Stimulated activated CD4-positive, alpha-beta T cell treated with anti-CD3 and anti-CD28 coated beads, TNF-alpha, amount 100 ng/mL, for 4 hours (primary cell): ENCODE data around the gene PRKCQ.
"Not testable (repeated sequence)": the region's sequence is repeated elsewhere in the genome, so short reads cannot be mapped to it uniquely, and the experiment has no call there.

Experiments
- DNase-seq, 3 experiments: peaks; one replicate each; pipeline ENCODE4 v3.0.0-alpha.2; 2020; ENCODE audit warnings: low read depth in 3 of 3

The PRKCQ gene

GRCh38 chr10:6456067-6456466, 124.0 kb downstream of the PRKCQ start:
- no peak for DNase-seq

DNA sequence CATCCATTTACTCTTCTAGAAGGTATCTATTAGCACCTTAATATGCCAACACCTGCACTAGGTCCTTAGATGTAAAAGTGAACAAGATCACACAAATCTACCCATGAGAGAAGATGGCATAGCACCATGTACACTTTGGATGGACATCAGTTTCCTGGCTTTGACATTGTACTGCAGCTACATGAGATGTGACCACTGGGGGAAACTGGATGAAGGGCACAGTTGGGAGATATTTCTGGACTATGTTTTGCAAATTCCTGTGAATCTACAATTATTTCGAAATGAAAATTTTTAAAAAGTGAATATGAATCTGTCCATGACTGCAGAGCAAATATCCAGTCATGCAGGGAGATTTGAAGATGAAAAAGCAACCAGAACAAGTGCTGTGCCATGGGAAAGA, 124.5 kb downstream of the PRKCQ start:
- no peak for DNase-seq

DNA sequence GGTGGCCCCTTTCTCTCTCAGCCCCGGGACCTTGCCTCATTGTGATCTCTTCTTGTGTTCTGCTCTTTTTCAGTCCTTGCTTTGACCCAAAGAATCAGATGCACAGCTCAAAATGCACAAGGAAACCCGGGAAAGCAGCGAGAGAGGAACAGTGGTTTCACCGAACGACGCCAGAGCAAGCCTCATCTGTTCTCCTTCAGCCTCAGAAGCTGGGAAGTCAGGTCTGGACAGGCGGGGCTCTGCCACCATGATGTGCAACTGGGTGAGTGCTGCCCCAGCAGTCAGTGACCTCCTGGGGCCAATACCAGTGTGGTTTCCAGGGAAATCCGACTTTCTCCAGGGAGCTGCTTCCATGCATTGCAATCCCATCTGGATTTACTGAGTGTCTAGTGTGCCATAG, 133.4 kb downstream of the PRKCQ start:
- DNase-seq = no peak

- peak; percentile 32 to 50 (median 35) for DNase-seq
Measured at GRCh38 chr10:6445671-6446316, 134.3 kb downstream of the PRKCQ start.

- not testable (repeated sequence) for DNase-seq
Measured at GRCh38 chr10:6439875-6440274, 140.2 kb downstream of the PRKCQ start.

DNA sequence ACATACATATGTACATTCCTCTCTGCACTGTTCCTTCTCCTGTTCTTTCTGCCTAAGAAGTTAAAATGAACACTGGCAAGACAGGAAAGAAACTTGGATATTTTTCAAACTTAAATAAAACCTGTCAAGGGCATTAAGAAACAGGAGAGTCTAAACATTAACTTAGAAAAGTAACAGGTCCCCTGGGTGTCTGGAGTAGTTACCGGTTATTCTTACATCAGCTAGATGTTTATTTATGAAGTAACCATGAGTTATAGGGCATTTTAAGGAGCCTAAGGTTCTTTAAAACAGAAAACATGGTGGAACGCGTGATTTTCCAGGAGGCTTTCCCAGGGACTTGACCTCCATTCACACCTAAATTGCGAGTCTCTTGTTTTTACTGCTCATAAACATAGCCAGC, 148.2 kb downstream of the PRKCQ start:
- no peak for DNase-seq

DNA sequence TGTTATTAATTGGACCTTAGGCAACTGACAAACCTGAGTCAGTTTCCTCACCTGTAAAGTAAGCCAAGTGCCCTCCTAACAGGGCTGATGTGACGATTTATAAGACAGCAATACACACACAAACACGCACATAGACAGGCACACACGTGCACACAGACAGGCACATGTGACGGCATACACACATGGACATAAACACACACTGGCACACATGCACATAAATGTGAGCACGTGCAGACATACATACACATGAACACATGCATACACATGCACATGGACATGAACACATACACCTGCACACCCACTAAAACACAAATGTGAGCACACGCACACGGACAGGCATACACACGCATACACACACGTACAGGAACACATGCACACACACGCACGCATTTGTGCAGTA, 148.9 kb downstream of the PRKCQ start:
- DNase-seq = no peak

DNA sequence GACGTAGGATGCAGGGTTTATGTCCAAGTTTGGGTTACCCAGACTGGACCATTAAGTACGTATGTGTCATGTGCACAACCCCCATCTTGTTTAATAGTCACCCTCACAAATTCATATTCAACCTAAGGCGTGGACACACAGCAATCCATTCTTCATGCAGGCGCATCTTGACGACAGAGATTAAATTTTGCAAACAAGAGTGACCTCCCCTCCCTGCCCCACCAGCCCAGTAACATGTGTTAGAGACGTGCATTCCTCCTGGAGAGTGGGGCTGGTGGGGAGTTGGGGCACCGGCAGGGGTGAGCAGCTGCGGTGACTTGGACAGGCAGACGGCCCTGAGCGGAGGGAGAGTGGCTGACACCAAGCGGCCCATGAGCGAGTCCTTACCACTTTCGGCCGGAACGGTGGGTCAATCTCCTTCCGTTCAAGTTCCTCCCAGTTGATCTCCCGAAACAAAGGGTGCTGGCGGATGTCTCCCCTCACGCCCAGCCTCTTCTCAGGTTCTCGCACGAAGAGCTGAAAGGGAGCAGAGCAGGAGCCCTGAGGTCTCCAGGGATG, 149.6 kb downstream of the PRKCQ start:
- DNase-seq = no peak

DNA sequence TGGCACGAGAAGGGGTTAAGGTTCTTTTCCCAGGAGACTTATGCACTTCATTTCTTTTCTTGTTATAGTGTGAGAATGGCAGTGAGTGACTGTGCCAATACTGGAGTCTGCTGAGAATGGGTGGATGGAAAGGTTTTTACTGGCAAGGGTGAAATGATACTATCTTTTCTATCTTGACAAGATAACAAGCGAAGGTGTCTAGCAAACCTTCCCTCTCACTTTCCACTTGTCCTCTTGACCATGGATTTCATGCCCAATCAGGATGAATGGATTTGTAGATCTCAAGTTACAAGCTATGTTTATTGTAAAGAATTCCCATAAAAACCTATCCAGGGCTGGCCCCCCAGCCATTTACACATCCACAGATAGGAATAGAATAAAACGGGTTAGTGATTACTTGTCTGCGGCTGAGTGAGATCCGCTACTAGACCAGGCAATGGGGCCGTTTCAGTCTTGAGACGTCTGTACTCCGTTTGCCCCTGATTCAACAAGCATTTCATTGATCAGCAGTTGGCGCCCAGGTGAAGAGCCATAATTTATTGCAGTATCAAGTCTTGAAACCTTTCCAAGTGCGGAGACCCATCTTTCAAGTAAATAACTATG, 152.6 kb downstream of the PRKCQ start:
- DNase-seq = no peak

DNA sequence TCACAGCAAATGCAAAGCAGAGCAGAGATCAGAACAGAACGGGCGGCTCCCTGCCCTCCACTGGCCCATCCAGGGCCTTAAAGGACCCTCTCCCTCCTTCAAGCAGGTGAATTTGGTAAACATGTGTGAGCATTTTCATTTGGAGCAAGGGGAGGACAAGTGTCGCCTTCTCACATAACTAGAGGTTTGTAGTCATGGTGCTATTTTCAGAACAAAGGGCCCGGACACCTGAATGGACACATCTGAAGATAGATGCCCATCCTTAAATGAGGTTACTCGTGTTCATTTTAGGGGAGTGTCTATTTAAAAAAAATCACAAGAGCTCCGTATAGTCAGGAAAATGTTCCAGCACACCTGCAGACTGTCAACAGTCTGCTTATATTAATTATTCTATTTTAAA, 153.8 kb downstream of the PRKCQ start:
- DNase-seq = no peak

DNA sequence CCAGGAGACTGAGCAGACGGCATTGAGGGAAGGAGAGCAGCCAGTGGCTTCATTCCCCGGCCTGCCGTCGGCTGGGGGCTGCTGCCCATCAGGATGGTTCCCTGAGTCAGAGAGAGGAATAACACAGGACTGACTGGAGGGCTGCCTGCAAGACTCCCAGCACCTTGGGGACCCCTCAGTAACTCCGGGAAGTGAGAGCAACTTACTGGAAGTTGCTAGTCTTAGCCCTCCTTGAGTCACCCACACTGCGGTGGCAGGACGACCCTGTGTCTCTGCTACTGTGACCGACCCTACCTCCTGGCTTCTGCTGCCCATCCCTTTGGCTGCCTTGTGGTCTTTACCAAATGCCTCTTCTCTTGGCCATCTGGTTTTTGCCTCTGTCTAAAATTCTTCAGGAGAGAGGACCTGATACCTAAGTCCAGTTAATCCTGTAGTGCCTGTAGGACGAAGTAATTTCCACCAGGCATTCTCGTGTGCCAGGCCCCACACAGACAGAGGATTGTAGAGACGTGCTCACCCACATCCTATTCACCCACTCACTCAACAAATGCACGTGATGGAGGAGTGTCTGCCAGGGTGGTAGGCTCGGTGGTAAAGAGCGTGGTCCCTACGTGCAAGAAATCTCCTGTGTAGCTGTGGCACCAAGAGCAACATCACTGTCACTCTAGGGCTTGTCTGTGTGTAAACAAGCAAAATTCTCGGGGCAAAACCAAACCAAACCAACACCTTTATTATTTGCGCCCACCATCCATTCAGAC, 156.5 kb downstream of the PRKCQ start:
- no peak for DNase-seq

DNA sequence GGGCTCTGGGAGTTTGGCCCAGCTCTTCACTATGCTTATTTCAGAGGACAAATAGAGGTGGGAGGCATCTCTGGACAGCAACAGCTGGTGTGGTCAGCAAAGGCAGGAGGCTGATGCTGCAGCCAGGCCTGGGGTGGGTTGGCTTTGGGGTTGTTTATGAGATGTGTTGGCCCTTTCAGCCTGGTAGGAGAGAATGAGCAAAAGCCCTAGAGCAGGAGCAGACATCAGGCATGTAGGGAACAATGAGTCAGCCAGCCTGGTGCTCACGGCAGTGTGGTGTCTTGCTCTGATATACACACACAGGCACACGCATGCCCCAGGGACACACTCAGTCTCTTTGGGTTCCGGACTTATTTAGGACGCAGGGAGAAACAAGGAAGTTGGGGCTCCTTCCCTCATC, 157.1 kb downstream of the PRKCQ start:
- peak; percentile 11 to 21 (median 12) for DNase-seq

GRCh38 chr10:6418613-6419216, 161.4 kb downstream of the PRKCQ start:
- DNase-seq = no peak

- no peak for DNase-seq
Measured at GRCh38 chr10:6418167-6418566, 161.9 kb downstream of the PRKCQ start.

DNA sequence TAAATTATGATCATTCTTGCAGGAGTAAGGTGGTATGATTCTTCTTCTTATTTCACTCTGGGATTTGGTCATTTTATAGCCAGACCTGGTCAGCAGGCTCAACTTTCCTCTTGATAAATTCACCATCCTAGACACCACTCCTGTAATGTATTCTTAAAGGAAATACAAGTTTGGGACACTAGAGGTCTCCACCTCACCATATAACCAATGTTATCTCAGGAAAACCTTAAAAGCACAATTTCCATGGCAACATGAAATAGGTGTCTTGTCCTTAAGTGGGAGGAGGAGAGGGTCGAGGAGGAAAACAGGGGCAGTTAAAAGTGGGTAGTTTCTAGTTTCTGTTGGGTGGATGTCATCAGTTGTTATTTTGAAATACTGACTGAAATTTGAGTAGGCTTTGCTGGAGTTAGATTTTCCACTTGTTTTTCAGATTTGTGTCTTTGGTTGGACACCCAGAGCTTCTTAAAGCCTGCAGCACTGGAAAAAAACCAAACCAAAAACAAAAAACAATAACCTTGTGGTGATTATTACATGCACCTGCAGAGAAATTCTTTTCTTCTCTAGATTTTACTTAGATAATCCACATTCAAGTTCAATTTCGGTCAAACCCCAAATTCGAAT, 163.1 kb downstream of the PRKCQ start:
- DNase-seq = no peak

DNA sequence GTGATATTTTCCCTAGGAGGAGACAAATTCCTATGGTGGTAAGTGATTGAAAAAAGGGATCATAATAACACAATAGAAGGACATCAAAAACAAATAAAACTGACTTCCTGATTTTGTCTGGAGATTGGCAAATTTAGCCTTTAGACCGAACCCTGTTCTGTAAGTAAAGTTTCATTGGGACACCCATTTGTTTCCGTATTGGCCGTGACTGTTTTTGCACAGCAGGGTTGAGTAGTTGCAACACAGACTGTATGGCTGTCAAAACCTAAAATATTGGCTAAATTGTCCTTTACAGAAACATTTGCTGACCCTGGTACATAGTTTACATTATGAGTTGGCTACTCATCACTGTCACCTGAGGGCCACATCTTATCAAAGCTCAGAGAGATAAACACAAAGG, 168.6 kb downstream of the PRKCQ start:
- DNase-seq = no peak

GRCh38 chr10:6410830-6411229, 169.2 kb downstream of the PRKCQ start:
- no peak for DNase-seq

DNA sequence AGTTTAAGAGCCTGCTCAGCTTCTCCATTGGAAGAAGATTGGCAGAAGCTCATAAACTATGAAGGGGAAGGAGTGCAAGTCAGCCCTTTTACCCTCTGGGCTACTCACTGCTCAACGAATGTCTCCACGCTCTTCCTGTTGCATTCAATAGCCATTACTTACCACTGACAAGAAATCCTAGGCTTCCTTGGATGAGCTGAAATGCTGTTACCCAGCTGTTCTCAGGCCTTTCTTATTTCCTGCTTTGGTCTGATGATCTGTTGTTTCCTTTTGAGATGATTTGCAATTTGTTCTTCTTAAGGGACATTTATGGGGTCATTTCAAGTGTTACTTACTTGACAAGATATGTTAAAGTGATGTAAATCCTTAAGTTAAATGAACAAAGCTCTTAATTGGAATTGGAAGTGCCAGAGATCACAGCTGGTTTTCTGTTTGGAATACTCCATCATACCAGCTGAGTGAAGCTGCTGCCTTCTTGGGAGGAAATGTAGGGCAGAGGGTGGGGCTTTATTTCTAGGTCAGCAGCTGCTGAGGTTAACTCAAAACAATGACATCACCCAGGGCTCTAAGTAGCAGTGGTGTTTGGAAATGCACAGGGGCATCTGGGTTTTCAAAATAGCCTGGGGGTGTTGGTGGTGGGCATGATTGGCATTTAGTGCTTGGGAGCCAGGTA, 170.0 kb downstream of the PRKCQ start:
- peak in 1 of 3 experiments; percentile 23 for DNase-seq

DNA sequence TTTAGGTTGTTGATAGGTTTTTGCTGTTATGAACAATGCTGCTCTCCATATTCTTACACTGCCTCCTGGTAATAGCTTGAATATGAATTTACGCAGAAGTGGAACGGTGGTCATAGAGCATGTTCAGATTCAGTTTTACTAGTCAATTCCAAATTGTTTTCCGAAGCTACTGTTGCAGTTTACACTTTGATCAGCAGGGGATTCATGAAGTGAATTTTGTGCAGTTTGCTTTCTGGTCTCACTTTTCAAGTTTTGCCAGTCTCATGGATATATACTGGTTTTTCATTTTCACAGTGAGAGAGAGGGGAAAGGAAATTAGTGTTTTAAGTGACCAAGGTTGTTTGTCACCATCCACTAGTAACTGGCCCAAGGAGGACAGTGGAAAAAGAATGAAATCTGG, 171.3 kb downstream of the PRKCQ start:
- DNase-seq = no peak

DNA sequence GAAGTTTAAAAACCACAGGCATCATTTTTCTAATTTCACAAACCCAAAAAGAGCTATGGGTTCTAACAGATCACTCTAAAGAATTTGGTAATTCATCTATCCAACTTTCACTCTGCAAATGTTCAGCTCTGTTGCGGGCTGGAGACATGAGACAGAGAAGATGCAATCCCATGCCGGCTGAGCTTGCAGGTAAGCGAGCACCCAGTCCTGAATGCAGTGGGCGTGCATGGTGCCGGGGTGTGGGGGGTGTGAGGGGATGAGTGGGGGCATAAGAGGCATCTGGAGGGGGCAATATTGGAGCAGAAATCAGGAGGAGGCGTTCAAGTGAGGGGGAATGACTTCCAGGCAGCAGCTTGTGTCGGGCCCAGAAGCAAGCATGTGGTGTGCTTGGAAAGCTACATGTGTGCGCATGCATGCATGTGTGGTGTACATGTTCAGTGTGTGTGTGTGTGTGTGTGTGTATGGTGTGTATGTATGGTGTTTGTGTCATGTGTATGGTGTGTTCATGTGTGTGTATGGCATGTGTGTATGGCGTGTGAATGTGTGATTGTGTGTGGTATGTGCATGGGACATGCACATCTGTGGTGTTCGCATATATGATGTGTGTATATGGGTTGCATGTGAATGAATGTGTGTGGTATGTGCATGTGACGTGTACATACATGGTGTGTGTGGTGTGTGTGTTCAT, 172.9 kb downstream of the PRKCQ start:
- no peak for DNase-seq
